AG04449 (cell line): ENCODE measurements around the gene HBS1L.

Source experiments
- CTCF ChIA-PET: fragments of 350-600 bp; formaldehyde crosslinking; extraction: SDS; loops from one replicate; lab custom pipeline; 2021; ENCODE audit warnings: antibody characterized with exemption; lab: Yijun Ruan, JAX
- POLR2A ChIA-PET: fragments of 400-600, 350-600 bp; formaldehyde crosslinking; extraction: SDS; loops from one replicate; lab custom pipeline; 2020; ENCODE audit warnings: antibody characterized with exemption, inconsistent platforms; lab: Yijun Ruan, JAX
- DNase-seq: peaks from one replicate; pipeline ENCODE4 v3.0.0-alpha.2; 2010; ENCODE audit warnings: low read depth, low spot score
- H3K4me3 ChIP-seq: 2 replicates; pipeline ENCODE4 v1.5.1; 2011; ENCODE audit warnings: low read depth, mild to moderate bottlenecking, control low read depth, low read length
- TF ChIP-seq, protein P1 (sequence below): IDR thresholded peaks from one replicate; pipeline ENCODE4 v1.5.1; 2011; ENCODE audit warnings: mild to moderate bottlenecking, moderate library complexity, low read length, control low read depth, inconsistent platforms; ENCODE audit not compliant: insufficient read depth; ENCODE audit errors: missing control alignments

The HBS1L gene

GRCh38 chr6:135072753-135073152 lies 18.1 kb upstream of the HBS1L start:
- ChIA-PET CTCF (no interaction called here), POLR2A (no interaction called here)
- TF ChIP-seq, protein P1, sequence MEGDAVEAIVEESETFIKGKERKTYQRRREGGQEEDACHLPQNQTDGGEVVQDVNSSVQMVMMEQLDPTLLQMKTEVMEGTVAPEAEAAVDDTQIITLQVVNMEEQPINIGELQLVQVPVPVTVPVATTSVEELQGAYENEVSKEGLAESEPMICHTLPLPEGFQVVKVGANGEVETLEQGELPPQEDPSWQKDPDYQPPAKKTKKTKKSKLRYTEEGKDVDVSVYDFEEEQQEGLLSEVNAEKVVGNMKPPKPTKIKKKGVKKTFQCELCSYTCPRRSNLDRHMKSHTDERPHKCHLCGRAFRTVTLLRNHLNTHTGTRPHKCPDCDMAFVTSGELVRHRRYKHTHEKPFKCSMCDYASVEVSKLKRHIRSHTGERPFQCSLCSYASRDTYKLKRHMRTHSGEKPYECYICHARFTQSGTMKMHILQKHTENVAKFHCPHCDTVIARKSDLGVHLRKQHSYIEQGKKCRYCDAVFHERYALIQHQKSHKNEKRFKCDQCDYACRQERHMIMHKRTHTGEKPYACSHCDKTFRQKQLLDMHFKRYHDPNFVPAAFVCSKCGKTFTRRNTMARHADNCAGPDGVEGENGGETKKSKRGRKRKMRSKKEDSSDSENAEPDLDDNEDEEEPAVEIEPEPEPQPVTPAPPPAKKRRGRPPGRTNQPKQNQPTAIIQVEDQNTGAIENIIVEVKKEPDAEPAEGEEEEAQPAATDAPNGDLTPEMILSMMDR = no peak
- no peak for DNase-seq
- no peak overlapping the region for H3K4me3 ChIP-seq

- no peak for DNase-seq
- TF ChIP-seq, protein P1 = no peak
- no peak overlapping the region for H3K4me3 ChIP-seq
- POLR2A ChIA-PET = no interaction called here
- CTCF ChIA-PET = interaction anchor here (0.8 kb wide), 1 partner anchor 17 kb away, joined by 3 read pairs; no protein-coding TSS in a partner anchor
Observed at GRCh38 chr6:135071541-135071940, 16.9 kb upstream of the HBS1L start.

- TF ChIP-seq, protein P1 = no peak
- POLR2A ChIA-PET = no interaction called here
- CTCF ChIA-PET = no interaction called here
- H3K4me3 ChIP-seq = no peak overlapping the region
- no peak for DNase-seq
Observed at GRCh38 chr6:135067911-135068310, 13.3 kb upstream of the HBS1L start.

GRCh38 chr6:135066806-135067205 lies 12.2 kb upstream of the HBS1L start:
- POLR2A ChIA-PET = no interaction called here
- H3K4me3 ChIP-seq = no peak overlapping the region
- DNase-seq = no peak
- TF ChIP-seq, protein P1 = no peak
- CTCF ChIA-PET = no interaction called here

DNA sequence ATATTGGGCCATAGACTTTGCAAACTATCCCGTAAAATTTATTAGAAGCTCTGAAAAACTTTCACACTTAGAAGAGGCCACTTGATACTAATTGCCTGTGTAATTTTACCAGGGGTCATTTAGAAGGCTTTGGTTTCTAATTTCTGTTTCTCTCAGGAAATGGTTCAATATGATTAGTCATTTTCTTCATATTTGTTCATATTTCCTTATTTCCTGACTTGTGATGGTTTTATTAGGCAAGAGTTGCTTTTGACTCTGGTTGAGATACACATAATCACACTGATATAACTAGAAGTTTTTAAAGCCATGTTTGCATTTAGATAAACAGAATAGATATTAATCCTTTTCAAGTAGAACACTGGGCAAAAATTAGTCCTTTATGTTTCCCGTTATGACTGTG lies 11.8 kb upstream of the HBS1L start:
- DNase-seq = no peak
- ChIA-PET CTCF (no interaction called here), POLR2A (no interaction called here)
- TF ChIP-seq, protein P1 = no peak
- no peak overlapping the region for H3K4me3 ChIP-seq

DNA sequence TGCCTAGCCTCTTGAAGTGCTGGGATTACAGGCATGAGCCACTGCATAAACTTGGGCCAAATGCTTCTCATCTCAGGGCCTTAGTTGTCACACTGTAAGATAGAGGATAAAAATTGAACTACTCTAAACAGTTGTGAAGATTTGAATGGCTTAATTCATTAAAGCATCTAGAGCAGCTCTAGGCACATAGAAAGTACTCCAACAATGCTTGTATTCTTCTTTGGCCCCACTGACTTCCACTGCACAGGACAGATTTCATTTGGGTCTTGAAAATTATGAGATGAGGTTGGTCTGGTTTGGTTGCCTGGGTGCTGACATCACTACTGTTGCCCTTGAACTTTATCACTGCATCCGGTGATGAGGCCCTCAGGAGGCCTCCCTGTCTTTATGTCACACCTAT lies 10.0 kb upstream of the HBS1L start:
- H3K4me3 ChIP-seq = no peak overlapping the region
- POLR2A ChIA-PET = no interaction called here
- no peak for DNase-seq
- CTCF ChIA-PET = interaction anchor here (1.1 kb wide), 1 partner anchor 8 kb away, joined by 3 read pairs; no protein-coding TSS in a partner anchor
- TF ChIP-seq, protein P1 = no peak
